Astrocyte (in vitro differentiated cells and primary cell): ENCODE results near the gene SSU72. TPM values are rescaled to one million over a fixed set of nuclear protein-coding genes. Genes with fewer than 3 reads are reported as not detected.

Source experiments
- DNase-seq: peaks from one replicate; pipeline ENCODE4 v3.0.0-alpha.2; 2010; ENCODE audit warnings: low read depth
- FAIRE-seq: peaks from 2 replicates; lab custom pipeline; 2011; peaks lifted over from hg19 to GRCh38; lab: Jason Lieb, UNC
- H2AFZ ChIP-seq: 2 replicates; pipeline ENCODE4 v1.6.0; 2012; ENCODE audit warnings: low read depth, low read length, inconsistent platforms
- H3K27ac ChIP-seq: 2 replicates; pipeline ENCODE4 v1.5.1; 2011; ENCODE audit warnings: low read depth, low read length, inconsistent platforms
- H3K27me3 ChIP-seq: 2 replicates; pipeline ENCODE4 v1.6.0; 2011; ENCODE audit warnings: low read length, inconsistent platforms; ENCODE audit not compliant: insufficient read depth
- H3K36me3 ChIP-seq: 2 replicates; pipeline ENCODE4 v1.5.1; 2011; ENCODE audit warnings: low read length, inconsistent platforms; ENCODE audit not compliant: insufficient read depth
- H3K4me1 ChIP-seq: 2 replicates; pipeline ENCODE4 v1.5.1; 2011; ENCODE audit warnings: low read length, inconsistent platforms; ENCODE audit not compliant: insufficient read depth
- H3K4me2 ChIP-seq: 2 replicates; pipeline ENCODE4 v1.6.0; 2012; ENCODE audit warnings: low read length, inconsistent platforms
- H3K4me3 ChIP-seq: 2 replicates; pipeline ENCODE4 v1.5.1; 2011; ENCODE audit warnings: low read depth, mild to moderate bottlenecking, low read length, inconsistent platforms; ENCODE audit not compliant: insufficient read depth
- H3K79me2 ChIP-seq: 2 replicates; pipeline ENCODE4 v1.6.0; 2012; ENCODE audit warnings: mild to moderate bottlenecking, low read length, inconsistent platforms; ENCODE audit not compliant: insufficient read depth
- H3K9ac ChIP-seq: 2 replicates; pipeline ENCODE4 v1.6.0; 2012; ENCODE audit warnings: mild to moderate bottlenecking, low read length, inconsistent platforms
- H3K9me3 ChIP-seq: 2 replicates; pipeline ENCODE4 v1.5.1; 2012; ENCODE audit warnings: low read depth, mild to moderate bottlenecking, low read length, inconsistent platforms; ENCODE audit not compliant: insufficient read depth
- H4K20me1 ChIP-seq: 2 replicates; pipeline ENCODE4 v1.6.0; 2012; ENCODE audit warnings: low read length, inconsistent platforms; ENCODE audit not compliant: insufficient read depth
- H3K27ac Mint-ChIP-seq: one replicate; pipeline ENCODE4 v1.8.0; 2021; ENCODE audit warnings: mild to moderate bottlenecking, mixed read lengths; ENCODE audit not compliant: unreplicated experiment
- H3K27me3 Mint-ChIP-seq: one replicate; pipeline ENCODE4 v1.8.0; 2021; ENCODE audit warnings: low read depth, mixed read lengths; ENCODE audit not compliant: unreplicated experiment
- H3K36me3 Mint-ChIP-seq: one replicate; pipeline ENCODE4 v1.8.0; 2021; ENCODE audit warnings: low read depth, mixed read lengths; ENCODE audit not compliant: unreplicated experiment
- H3K4me1 Mint-ChIP-seq: one replicate; pipeline ENCODE4 v1.8.0; 2021; ENCODE audit warnings: low read depth, mixed read lengths; ENCODE audit not compliant: unreplicated experiment
- H3K4me3 Mint-ChIP-seq: one replicate; pipeline ENCODE4 v1.8.0; 2021; ENCODE audit warnings: mild to moderate bottlenecking, moderate library complexity, mixed read lengths; ENCODE audit not compliant: unreplicated experiment
- H3K9me3 Mint-ChIP-seq: one replicate; pipeline ENCODE4 v1.8.0; 2021; ENCODE audit warnings: mild to moderate bottlenecking, mixed read lengths; ENCODE audit not compliant: unreplicated experiment
- EZH2 ChIP-seq: IDR thresholded peaks from 2 replicates; pipeline ENCODE4 v1.6.1; 2012; ENCODE audit warnings: mild to moderate bottlenecking, low read length, inconsistent platforms; ENCODE audit not compliant: insufficient read depth
- total RNA-seq: library from RNA; stranded (reverse); gene quantifications from 2 replicates; pipeline ENCODE4 v1.2.1, GENCODE V29; 2021
- TF ChIP-seq, protein P1 (sequence below): IDR thresholded peaks from 2 replicates; pipeline ENCODE4 v1.5.1; 2011; ENCODE audit warnings: low read depth, mild to moderate bottlenecking, inconsistent platforms, low read length, moderate library complexity; ENCODE audit not compliant: insufficient read depth

SSU72 gene
- total RNA-seq, 1 donor from 2014 or later = 145 TPM

DNA sequence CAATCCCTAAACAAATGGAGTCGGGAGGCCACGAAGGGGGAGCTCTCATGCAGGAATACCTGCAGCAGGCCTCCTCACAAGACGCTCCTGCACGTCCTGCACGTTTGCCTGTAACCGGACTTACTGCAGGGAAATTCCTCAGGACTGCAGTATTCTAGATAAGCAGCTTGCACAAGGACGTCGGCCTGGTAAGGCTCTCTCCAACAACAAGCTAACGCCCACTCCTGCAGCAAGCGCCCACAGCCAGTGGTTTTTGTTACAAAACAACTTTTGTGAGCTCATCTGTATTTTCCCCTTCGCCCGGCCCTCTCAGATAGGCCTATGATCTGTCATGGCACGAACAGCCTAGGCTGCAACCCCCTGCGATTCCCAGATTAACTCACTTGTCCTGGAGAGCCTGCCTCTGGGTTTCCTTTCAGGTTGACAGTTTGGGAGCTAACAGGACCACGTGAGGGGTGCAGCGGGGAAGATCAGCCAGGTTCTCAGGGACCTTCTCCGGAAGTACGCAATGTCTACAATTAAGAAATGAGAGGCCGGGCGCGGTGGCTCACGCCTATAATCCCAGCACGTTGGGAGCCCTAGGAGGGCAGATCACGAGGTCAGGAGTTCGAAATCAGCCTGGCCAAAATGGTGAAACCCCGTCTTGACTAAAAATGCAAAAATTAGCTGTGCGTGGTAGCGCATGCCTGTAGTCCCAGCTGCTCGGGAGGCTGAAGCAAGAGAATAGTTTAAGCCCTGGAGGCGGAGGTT lies 39.7 kb upstream of the SSU72 start:
- peak overlapping the region; percentile 100 for H3K27ac ChIP-seq
- FAIRE-seq = no peak
- peak; percentile 86 for DNase-seq
- H3K4me2 ChIP-seq = peak overlapping the region; percentile 95
- Mint-ChIP-seq H3K4me3 (peak overlapping the region; percentile 92), H3K27me3 (no peaks in the 10 kb centered on the region), H3K36me3 (peaks cover 8% of the 10 kb centered on the region), H3K9me3 (no peaks in the 10 kb centered on the region), H3K27ac (peak overlapping the region; percentile 88), H3K4me1 (peaks cover 18% of the 10 kb centered on the region)
- no peak for TF ChIP-seq EZH2
- TF ChIP-seq, protein P1, sequence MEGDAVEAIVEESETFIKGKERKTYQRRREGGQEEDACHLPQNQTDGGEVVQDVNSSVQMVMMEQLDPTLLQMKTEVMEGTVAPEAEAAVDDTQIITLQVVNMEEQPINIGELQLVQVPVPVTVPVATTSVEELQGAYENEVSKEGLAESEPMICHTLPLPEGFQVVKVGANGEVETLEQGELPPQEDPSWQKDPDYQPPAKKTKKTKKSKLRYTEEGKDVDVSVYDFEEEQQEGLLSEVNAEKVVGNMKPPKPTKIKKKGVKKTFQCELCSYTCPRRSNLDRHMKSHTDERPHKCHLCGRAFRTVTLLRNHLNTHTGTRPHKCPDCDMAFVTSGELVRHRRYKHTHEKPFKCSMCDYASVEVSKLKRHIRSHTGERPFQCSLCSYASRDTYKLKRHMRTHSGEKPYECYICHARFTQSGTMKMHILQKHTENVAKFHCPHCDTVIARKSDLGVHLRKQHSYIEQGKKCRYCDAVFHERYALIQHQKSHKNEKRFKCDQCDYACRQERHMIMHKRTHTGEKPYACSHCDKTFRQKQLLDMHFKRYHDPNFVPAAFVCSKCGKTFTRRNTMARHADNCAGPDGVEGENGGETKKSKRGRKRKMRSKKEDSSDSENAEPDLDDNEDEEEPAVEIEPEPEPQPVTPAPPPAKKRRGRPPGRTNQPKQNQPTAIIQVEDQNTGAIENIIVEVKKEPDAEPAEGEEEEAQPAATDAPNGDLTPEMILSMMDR = no peak
- H3K27me3 ChIP-seq = no peaks in the 10 kb centered on the region
- H4K20me1 ChIP-seq = peaks cover 51% of the 10 kb centered on the region
- H2AFZ ChIP-seq = peak overlapping the region; percentile 51
- peaks cover 3% of the 10 kb centered on the region for H3K36me3 ChIP-seq
- peak overlapping the region; percentile 100 for H3K9ac ChIP-seq
- peaks cover 24% of the 10 kb centered on the region for H3K4me1 ChIP-seq
- no peaks in the 10 kb centered on the region for H3K9me3 ChIP-seq
- peak overlapping the region; percentile 77 for H3K4me3 ChIP-seq
- H3K79me2 ChIP-seq = peaks cover 45% of the 10 kb centered on the region

DNA sequence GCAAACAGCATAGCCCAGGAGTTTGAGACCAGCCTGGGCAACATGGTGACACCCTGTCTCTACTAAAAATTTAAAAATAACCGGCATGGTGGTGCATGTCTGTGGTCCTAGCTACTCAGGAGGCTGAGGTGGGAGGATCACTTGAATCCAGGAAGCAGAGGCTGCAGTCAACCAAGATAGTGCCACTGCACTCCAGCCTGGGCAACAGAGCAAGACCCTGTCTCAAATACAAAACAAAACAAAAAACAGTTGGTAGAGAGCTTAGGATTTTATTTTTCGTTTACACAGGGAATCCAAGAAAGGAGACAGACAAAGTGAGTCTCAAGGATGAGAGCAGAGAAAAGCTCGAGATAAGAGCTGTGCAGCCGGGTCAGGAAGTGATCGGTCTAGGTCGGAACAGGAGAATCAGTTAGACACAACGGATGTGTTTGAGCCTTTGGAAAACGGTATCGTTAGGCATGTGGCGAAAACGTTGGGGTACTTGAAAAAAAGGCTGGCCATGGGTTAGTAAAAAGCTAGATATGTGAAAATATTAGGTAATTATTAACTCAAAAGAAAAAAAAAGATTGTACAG lies 38.9 kb upstream of the SSU72 start:
- Histone ChIP-seq H3K9me3 (no peaks in the 10 kb centered on the region), H3K27ac (no peak overlapping the region), H3K4me1 (peaks cover 24% of the 10 kb centered on the region), H3K4me3 (peak overlapping the region; percentile 77), H3K27me3 (no peaks in the 10 kb centered on the region), H3K79me2 (peaks cover 43% of the 10 kb centered on the region), H3K9ac (peak overlapping the region; percentile 100), H3K36me3 (peaks cover 3% of the 10 kb centered on the region), H2AFZ (no peak overlapping the region), H4K20me1 (peaks cover 46% of the 10 kb centered on the region), H3K4me2 (peak overlapping the region; percentile 95)
- Mint-ChIP-seq H3K27ac (peak overlapping the region; percentile 35), H3K27me3 (no peaks in the 10 kb centered on the region), H3K9me3 (no peaks in the 10 kb centered on the region), H3K36me3 (peaks cover 8% of the 10 kb centered on the region), H3K4me1 (peaks cover 18% of the 10 kb centered on the region), H3K4me3 (peak overlapping the region; percentile 92)
- TF ChIP-seq, protein P1 = no peak
- no peak for TF ChIP-seq EZH2
- DNase-seq = no peak
- FAIRE-seq = no peak

DNA sequence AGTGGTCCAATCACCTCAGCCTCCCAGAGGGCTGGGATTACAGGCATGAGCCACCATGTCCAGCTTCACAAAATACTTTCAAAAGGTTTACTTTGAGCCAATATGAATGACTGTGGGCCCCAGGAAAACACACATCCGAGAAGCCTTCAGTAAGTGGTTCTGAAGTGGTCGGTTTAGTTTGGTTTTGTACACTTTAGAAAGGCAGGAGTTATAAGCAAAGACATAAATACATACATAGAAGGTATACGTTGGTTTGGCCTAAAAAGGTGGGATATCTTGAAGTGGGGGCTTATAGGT lies 37.4 kb upstream of the SSU72 start:
- Histone ChIP-seq H3K4me3 (no peak overlapping the region), H3K36me3 (no peaks in the 10 kb centered on the region), H3K79me2 (peaks cover 28% of the 10 kb centered on the region), H3K4me2 (no peak overlapping the region), H3K27ac (no peak overlapping the region), H3K9me3 (no peaks in the 10 kb centered on the region), H3K9ac (no peak overlapping the region), H3K4me1 (peaks cover 23% of the 10 kb centered on the region), H3K27me3 (no peaks in the 10 kb centered on the region), H4K20me1 (peaks cover 31% of the 10 kb centered on the region), H2AFZ (no peak overlapping the region)
- no peaks in the 10 kb centered on the region for H3K9me3 Mint-ChIP-seq
- H3K27me3 Mint-ChIP-seq = peaks cover 3% of the 10 kb centered on the region
- H3K27ac Mint-ChIP-seq = no peak overlapping the region
- peaks cover 11% of the 10 kb centered on the region for H3K4me1 Mint-ChIP-seq
- H3K36me3 Mint-ChIP-seq = peaks cover 4% of the 10 kb centered on the region
- FAIRE-seq = no peak
- no peak for TF ChIP-seq EZH2
- TF ChIP-seq, protein P1 = no peak
- DNase-seq = no peak
- no peak overlapping the region for H3K4me3 Mint-ChIP-seq
